NK-92 (cell line): Measurements from ENCODE around the gene SMIM34.
"Not testable (repeated sequence)": the region's sequence is repeated elsewhere in the genome, so short reads cannot be mapped to it uniquely, and the experiment has no call there.

Experiments used
- DNase-seq: peaks from one replicate; lab custom pipeline; 2025; ENCODE audit not compliant: unreplicated experiment; lab: John Stamatoyannopoulos, UW

SMIM34 gene, protein sequence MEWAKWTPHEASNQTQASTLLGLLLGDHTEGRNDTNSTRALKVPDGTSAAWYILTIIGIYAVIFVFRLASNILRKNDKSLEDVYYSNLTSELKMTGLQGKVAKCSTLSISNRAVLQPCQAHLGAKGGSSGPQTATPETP

DNA sequence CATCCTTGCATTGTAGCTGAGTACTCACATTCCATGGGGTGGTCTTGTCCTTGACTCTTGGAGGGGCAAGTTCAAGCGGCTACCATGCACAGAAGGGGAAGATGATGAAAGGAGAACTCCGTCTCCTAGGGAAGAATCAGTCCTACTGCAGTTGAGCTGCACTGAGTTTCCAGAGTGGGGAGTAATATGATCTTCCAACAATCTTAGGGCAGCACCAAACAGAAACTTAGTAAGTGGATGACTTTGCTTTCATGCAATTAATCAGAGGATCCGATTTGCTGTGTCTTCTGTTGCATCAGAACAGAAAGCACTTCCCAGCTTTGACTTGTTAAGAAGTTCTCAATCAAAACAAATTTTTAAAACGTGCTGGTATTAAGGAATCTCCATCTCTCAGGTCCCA, at the start of gene SMIM34:
SMIM34 (minus strand) TSS at position 147 of the 400 bp plus-strand sequence; CDS start at position 35, 112 bp downstream.
- DNase-seq, result not testable (repeated sequence)

DNA sequence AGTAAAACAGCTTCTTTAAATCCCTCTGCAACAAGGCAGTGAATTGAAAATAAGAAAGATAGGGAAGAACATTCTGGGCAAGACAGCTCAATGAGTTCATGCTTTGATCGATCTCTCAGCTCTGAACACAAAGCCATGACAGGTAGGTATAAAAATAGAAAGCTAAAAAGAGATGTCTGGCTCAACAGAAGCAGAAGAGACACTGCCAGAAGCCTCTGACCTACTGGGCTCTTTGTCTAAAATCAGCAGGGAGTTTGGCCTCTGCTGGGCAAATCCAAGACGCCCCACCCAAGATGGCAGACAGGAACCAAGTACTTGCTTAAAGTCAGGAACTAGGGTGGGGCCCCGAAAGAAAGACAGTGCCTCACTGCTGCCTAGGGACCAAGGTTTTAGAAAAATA, 43.6 kb upstream of the SMIM34 start:
- DNase-seq, result not testable (repeated sequence)

DNA sequence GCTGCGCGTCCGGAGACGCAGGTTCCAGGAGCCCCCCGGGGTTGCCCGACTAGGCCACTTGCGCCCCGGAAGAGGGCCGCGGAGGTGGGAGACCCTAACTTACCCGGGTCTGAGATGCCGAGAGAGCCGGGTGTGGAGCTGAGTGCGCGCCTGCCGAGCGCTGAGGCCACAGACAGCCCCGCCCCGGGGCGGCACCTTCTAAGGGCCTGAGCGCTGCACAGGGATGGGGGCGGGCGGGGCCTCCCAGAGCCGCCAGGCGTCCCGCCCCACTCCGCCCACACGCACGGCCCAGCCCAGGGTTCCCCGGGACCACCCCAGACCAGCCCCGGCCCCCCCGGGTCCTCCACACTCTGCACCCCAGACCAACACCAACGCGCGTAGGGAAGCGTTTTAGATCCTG, 35.7 kb upstream of the SMIM34 start:
- not testable (repeated sequence) for DNase-seq

DNA sequence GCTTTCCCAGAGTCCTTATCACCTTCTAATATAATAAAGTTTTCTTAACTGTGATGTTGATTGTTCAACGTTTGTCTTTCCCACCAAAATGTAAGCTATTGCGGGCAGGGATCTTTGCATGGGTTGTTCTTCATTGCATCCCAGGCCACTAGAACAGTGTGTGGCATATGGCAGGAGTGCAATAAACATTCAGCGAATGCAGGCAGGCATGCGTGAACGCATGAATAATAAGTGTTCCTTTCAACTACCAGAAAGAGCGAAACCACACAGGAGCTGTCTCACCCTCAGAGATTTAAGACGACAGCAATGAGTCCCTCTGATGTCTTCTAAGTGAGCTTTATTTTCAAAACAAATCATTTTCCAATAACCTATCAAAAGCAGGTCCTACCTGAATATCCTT, 34.5 kb upstream of the SMIM34 start:
- DNase-seq, result not testable (repeated sequence)

DNA sequence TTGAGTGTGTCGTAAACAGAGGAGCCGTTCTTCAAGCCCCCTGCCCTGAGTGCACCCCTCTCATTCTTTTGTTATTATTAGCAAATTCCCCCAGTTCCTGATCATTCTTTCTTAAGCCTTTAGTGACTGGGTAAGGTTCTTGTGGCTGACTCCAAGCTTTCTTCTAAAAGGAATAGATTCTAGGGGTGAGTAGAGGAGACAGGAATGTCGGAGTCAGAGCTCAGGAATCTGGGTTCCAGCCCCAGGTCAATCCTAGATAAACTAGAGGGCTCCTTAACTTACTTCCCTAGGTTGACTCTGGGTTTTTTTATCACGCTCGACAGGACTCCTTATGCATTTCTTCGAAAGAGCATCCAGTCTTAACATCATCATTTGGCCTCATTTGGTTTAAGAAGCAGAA, 32.4 kb upstream of the SMIM34 start:
- DNase-seq, result not testable (repeated sequence)

DNA sequence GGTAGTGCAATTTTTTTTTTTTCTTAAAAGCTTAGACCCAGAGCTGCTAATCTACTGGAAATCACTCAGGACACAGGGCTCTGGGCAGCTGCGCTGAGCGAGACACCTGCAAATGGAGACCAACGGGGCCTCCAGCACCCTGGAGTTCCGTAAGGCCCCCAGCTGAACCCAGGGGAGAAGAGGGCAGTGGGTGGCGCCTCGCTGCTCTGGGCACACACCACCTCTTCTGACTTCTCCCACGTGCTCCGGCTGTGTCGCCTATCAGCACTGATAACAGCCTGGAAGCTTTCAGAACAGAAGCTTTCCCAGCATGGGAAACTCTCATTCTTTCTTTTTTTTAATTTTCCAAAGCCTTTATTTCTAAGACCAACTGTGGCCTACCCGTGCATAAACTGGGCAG, 31.9 kb upstream of the SMIM34 start:
- DNase-seq, result not testable (repeated sequence)

DNA sequence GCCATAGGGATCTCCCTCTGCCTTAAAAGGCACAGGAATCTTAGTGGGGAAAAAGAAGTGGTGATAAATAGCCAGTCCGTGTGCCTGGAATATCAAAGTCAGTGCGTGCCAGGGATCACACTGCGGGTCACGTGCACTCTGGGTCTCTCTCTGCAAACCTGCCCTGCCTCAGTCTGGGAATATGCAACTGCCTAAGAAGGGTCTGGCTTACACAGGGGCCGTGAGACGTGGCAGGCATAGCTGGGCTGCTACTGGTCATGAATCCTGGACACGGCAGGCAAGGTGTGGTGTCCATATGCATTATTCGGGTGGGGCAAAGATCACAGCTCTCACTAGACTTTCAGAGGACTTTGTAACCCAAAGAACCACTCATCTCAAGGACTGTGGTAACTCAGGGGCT, 23.3 kb upstream of the SMIM34 start:
- DNase-seq, result not testable (repeated sequence)

DNA sequence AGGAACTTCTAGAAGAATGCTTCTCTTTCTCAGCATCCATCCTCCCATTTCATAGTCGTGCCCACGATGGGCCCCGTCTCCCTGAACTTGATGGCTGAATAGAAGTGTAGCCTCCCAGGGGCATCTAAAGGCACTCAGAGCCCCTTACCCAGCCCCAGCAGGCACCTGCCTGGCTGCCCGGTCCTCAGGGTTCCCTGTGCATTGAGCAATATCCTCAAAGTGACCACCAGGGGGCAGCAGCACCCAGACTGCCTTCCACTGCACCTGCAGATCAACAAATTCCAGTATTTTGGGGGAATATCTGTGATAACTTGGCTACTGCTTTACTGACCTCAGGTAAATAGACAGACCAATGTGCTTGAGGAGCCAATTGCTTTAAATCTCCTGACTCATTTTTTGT, 19.7 kb upstream of the SMIM34 start:
- DNase-seq, result not testable (repeated sequence)

DNA sequence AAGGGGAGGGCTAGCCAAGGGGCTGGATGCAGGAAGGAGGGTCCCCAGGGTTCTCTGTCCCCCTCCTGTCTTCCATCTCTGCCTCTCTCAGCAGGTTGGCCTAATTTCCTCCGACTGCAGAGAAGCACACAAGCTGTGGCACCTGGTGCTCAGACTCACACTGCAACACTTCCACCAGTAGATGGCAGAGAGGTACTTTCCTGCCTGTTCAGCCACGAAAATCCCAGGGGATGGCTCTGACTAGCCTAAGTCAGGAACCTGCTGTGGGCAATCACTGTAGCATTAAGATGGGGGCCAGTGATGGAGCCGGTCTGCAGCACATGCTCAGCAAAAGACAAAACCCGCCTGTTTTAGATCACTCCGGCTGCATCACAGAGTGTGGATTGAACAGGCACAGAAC, 6.0 kb upstream of the SMIM34 start:
- not testable (repeated sequence) for DNase-seq

DNA sequence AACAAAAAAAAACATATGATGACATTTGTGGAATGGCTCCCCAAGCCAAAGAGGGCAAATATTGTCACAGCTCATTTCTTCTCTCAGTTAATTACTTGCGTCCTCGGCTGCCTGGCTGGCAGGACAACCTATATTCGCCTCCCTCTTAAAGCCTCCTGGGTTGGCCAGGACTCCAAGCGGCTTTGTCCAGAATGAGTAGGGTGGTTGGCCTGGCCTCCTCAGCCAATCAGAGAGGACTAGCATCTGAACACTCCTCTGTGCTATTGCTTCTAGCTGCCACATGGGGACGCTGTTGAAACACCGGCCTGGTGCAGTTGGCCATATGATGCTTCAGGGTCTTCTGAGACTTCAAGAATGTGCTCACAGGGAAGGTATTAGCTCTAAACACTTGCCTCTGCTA, 4.7 kb upstream of the SMIM34 start:
- DNase-seq, result not testable (repeated sequence)

DNA sequence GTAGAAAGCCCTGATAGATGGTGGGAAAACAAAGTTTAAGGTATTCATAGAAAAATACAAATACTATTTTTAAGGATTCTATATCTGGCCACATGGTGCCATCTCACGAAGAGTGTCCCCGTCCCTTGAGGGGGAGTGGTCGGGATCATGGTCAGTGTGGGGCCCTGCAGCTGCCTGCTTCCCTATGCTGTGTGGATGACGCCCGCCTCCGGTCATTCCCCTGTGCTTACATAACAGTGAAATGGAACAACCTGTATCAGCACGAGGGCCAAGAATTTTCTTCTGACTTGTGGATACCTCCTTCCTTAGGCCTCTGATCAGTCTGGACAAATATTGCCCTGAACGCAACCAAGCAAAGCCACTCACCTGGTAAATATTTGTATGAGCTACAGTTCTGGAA, 3.6 kb upstream of the SMIM34 start:
- not testable (repeated sequence) for DNase-seq

DNA sequence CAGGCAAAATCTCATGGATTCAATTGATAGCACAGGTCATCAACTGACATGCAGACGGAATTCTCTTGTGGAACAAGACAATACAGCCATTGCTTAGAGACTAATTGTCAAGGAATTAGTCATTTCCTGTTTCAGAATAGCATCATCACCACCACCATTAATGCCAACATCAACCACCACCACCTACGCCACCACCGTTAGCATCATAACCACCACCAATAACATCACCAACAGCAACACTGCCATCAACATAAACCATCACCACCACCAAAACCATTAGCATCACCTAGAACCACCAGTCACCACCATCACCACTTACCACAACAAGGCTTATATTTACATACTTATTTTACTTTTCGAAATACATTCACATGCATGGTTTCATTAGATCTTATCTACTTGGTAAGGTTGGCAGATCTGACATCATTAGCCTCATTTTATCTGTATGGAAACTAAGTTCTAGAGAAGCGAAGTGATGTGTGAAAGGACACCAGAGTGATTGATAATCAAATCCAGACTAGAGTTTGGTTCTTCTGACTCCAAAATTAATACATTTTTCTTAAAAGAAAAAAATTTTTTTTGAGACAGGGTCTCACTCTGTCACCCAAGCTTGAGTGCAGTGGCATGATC, 6.2 kb downstream of the SMIM34 start:
- DNase-seq, result not testable (repeated sequence)

DNA sequence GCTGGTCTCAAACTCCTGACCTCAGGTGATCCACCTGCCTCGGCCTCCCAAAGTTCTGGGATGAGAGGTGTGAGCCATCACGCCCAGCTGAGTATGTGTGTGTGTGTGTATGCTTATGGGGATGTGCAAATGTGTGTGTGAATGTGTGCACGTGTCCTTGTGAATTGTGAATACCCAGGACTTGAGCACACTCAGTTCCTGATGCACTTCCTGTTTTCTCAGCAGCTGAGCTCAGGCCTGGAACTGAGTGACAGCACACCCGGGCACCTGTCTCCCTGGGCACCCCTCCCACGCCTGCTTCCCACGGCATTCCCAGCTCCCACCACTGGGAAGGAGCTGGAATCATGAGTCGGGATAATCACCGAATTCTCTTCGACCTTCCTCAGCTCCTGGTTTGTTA, 16.5 kb downstream of the SMIM34 start:
- not testable (repeated sequence) for DNase-seq

DNA sequence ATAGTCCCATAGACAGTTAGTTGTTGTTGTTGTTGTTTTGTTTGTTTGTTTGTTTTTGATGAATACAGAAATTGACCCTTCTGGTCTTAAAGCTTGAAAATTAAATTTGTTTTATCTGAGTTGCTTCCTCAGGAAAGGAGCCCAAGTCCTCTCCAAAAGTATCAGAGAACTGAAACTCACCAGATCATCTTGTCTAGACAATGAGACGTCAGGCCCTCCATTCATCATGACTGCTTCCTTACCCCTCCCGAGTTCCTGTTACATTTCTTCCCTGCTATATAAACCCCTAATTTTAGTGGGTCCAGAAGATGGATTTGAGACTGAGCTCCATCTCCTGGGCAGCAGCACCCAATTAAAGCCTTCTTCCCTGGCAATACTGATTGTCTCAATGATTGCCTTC, 17.1 kb downstream of the SMIM34 start:
- not testable (repeated sequence) for DNase-seq

DNA sequence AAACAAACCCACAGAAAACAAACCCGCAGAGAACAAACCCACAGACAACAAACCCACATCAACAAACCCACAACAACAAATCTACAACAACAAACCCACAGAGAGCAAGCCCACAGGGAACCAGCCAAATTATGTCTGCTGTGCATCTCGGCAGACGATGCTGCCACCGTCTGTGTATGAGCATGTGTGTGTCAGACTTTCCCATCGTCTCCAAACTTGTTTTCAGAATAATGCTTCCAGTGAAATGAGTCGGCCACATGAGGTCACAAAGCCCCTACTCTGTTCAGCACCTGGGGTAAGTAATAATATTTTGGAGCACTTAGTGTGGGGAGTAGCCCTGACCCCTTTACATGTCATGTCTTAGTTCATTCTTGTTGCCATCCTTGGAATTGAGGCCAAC, 17.6 kb downstream of the SMIM34 start:
- DNase-seq, result not testable (repeated sequence)

DNA sequence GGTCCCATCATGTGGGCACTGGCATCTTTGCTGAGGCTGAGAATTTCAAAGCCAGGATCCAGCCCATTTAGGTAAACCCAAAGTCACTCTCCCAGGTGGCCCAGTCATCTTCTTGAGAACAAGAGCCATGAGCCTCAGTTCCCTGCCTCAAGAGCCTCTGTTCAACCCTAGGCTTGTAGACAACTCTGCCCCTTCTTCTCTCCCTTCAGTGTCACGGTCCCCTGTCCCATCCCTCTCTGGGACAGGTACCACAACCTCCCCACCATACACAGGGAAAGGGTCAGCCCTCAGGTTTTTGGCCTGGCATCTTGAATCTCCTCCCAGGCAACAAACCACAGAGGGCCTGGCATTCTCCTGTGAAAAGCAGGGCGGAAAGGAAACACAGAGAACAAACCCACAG, 18.1 kb downstream of the SMIM34 start:
- DNase-seq, result not testable (repeated sequence)

DNA sequence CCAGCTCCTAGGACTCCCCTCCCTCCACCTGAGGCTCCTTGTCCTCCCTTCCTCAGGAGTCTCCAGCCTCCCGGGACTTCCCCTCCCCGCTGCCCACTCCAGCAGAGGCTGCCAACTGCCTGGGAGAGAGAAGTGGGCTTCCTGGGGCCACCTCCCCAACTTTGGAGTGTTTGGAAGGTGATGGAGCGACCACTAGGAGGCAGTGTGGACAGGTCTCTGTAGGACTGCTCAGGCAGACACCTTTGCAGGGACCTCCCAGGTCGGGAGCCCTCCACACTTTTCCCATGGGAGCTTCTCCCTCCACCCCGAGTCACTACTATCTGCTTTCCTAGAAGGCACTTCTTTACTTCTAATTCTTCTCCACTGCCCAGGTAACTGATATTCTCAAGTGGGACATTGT, 19.0 kb downstream of the SMIM34 start:
- DNase-seq, result not testable (repeated sequence)

DNA sequence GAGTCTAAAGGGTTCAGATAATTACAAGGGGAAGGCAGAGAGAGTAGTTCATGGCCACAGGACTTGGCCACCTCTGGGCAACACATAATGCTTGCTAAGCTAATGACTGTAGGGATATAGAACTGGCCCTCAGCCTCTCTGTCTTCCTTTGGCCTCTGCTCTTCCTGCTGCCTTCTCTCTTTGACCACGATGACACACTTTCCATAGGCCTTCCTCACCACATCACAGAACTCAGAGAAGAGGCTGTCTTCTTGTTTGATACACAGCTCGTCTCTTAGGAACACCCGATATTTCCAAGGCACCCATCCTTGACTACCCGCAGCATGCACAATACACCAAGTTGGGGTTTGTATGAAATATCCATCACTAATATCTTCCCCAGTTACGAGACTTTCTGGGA, 23.2 kb downstream of the SMIM34 start:
- DNase-seq, result not testable (repeated sequence)

DNA sequence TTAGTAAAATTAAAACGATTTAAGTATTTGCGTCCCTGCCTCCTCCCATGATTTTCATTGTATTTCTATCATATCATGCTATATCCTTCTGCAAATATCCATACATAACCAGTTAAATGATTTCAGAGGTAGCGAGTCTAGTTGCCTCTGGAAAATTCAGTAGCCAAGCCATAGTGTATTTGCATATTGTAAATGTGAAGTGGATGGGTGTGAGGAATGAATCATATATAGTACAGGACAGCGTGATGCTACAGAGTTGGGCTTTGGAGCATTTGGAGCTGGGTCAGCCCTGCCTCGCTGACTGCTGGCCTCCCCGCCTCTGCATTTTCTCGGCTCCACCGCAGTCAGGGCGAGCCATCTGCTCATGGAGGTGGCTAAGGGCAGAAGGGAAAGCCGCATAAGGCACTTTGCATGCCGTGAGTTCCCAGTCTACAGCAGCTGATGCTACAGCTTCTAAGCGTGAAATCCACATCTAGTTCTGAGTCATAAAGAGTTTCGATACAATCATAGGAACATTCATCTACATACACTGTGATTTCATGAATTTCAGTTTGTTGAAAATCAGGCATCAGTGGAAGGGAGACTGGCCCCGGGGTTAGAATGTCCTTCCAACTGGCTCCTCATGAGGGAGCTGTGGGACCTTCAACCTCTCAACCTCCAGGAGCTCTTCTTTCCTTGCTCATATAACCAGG, 39.9 kb downstream of the SMIM34 start:
- not testable (repeated sequence) for DNase-seq

DNA sequence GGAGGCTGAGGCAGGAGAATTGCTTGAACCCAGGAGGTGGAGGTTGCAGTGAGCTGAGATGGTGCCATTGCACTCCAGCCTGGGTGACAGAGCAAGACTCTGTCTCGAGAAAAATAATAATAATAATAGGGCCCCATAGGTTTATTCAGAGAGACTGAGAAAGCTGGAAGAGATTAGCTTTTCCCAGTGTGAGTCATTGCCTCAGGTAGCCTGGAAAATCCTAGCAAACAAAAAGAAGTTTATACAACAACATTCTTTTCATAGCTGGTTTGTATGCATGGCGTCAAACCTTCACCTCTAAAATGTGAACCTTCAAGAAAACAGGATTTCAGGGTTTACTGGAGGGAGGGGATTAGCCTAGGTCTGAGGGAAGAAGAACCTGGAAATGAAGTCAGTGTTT, 40.6 kb downstream of the SMIM34 start:
- not testable (repeated sequence) for DNase-seq

DNA sequence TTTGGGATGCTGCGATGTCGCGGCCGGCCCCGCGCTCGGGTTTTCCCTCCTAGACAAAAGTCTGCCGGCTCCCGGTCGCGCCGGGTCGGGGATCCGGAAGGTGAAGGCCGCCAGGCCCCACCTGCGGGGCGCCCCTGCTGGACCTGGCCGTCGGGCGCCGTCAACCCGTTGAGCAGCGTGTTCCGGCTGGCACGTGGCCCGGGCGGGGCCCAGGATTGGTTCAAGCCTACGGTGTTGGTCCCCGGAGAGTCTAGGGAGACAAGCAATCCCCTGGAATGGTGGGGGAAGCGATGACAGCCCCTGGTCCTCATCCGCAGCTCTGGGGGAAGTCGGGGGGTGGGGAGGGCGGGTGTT, 48.2 kb downstream of the SMIM34 start:
- DNase-seq, result not testable (repeated sequence)

DNA sequence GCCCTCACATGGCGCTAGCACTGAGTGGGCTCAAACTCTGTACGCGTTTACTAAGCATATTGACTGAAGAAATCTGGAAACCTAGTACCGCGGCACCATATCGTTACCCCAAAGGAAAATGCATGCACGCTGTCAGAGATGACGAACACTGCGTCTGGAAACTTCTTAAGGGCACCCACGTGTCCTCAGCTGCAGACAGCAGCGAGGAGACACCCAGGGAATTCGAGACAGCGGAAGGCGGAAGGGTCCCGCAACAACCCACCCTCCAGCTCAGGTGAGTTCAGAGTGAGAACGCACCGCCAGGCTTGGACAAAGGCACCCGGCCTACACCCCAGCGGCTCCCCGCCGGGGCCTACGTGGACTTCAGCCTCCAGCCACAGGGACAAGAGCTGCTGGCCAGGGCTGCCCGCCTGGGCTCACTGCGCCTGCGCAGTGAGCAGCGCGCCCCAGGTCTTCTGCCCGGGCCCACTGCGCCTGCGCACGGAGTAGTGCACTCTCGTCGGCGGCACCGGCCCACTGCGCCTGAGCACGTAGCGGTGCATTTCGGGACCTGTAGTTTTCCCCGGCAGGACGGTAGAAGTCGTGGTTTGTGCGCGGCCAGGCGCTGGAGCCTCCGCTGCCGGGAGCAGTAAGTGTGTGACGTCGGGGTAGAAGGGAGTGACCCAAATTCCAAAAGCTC, 48.7 kb downstream of the SMIM34 start, which contains the start of gene SMIM11:
SMIM11 (plus strand) TSS at position 568 of the 679 bp plus-strand sequence. CDS start 3,998 bp downstream, outside the sequence.
- DNase-seq, result not testable (repeated sequence)
